Coronary artery (tissue), 2 donors: Measurements from ENCODE around the gene GPR160.

ENCODE experiments used
- DNase-seq: peaks from one replicate; pipeline ENCODE4 v3.0.0-alpha.2; 2017; ENCODE audit warnings: low spot score
- H3K27ac ChIP-seq, 2 donors: fragments of 200-600 bp; sonication (generic); one replicate each; pipeline ENCODE4 v1.5.1; 2016 to 2019
- H3K4me3 ChIP-seq: fragments of 200-600 bp; sonication (generic); 2 replicates; pipeline ENCODE4 v1.5.1; 2016; ENCODE audit warnings: mild to moderate bottlenecking, moderate library complexity
- TF ChIP-seq, protein P1 (sequence below): fragments of 200-600 bp; sonication (generic); IDR thresholded peaks from one replicate; pipeline ENCODE4 v1.5.1; 2019; ENCODE audit warnings: antibody characterized with exemption

GPR160 gene

DNA sequence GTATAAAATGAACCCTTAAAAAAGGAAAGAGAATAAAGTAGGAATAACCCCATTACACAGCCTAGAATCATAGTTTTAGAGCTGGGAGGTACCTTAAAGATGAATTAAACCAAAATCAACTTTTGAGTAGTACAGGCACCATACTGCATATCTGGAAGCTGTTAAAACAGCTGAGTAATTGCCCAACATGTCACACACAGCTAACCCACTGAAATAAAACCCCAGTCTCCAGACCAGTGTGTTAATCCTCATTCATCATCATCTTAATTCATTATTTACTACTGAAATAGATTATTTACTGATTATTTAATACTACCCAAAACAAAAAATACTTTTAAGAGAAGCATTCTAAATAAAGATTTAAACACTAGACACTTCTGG lies 52.8 kb downstream of the GPR160 start:
- TF ChIP-seq, protein P1, sequence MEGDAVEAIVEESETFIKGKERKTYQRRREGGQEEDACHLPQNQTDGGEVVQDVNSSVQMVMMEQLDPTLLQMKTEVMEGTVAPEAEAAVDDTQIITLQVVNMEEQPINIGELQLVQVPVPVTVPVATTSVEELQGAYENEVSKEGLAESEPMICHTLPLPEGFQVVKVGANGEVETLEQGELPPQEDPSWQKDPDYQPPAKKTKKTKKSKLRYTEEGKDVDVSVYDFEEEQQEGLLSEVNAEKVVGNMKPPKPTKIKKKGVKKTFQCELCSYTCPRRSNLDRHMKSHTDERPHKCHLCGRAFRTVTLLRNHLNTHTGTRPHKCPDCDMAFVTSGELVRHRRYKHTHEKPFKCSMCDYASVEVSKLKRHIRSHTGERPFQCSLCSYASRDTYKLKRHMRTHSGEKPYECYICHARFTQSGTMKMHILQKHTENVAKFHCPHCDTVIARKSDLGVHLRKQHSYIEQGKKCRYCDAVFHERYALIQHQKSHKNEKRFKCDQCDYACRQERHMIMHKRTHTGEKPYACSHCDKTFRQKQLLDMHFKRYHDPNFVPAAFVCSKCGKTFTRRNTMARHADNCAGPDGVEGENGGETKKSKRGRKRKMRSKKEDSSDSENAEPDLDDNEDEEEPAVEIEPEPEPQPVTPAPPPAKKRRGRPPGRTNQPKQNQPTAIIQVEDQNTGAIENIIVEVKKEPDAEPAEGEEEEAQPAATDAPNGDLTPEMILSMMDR, result no peak
- Histone ChIP-seq H3K27ac (no peak overlapping the region), H3K4me3 (no peak overlapping the region)
- no peak for DNase-seq

DNA sequence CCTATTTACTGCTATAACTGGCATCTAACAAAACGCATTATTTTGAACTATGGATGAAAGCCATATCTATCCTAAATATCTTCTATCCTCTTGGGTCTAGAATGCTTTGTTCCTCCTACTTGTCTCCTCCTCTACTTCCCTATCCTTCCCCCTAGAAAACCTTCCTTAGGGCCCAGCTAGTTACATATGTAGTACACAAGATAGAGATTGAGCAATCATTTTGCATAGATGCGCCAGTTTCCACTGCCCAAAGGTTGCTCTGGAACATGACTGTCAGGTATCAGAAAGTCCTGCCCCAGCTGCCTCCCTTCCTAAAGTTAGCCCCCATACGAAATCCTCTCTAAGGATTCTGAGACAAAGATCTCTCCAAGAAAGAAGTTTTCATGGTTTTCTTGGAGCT lies 55.1 kb downstream of the GPR160 start:
- H3K4me3 ChIP-seq, result no peak overlapping the region
- H3K27ac ChIP-seq, result no peak overlapping the region
- no peak for DNase-seq
- TF ChIP-seq, protein P1, result no peak

DNA sequence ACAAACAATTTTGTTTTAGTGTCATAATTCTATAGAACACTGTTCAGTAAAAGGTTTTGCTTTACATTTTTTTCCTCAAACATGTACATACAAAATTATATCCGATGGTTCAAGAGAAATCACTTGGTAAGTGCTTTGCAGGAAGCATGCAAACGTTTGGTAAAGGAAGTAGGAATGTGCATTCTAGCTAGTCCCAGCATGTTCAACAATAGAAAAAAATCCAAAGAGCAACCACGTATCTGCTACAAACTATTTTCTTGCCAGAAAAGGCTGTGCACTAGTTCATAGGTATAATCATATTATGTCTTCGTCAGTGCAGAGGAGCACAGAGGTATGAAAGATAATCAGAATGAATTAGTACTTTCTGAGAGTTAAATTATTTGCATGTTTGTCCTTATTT lies 58.0 kb downstream of the GPR160 start:
- DNase-seq, result no peak
- H3K4me3 ChIP-seq, result no peak overlapping the region
- TF ChIP-seq, protein P1, result no peak
- no peak overlapping the region for H3K27ac ChIP-seq

DNA sequence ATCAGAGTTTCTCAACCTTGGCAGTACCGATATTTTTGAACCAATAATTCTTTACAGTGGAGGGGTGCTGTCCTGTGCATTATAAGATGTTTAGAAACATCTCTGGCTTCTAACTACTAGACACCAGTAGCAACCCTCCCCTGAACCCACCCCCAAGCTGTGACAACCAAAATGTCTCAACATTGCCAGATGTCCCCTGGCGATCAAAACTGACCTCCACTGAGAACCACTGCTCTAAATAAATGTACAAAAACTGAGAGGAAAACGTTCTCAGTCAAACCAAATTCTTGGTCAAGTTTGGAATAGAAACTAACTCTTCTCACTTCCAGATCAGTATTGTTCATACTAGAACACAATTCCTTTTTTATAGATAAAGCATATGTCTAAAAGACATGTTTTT lies 58.5 kb downstream of the GPR160 start:
- TF ChIP-seq, protein P1, result no peak
- H3K4me3 ChIP-seq, result no peak overlapping the region
- no peak overlapping the region for H3K27ac ChIP-seq
- DNase-seq, result no peak

DNA sequence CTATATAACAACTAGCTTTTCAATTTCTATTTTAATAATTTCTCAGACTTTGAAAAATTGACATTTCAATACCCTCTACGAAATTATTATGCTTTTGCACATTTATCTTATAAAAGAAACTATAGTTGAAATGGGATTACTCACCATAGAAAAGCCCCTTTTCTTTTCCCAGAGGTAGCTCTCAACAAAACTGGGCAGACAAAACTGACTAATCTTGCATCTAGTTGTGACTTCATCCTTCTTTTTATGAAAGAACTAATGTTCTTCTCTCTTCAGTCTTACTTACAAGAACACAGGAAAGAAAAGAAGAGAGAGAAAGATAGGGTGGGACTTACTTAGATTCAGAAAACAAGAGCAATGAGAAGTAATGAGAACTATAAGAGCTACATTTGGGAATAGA lies 61.0 kb downstream of the GPR160 start:
- no peak for DNase-seq
- Histone ChIP-seq H3K4me3 (no peak overlapping the region), H3K27ac (no peak overlapping the region)
- TF ChIP-seq, protein P1, result no peak

DNA sequence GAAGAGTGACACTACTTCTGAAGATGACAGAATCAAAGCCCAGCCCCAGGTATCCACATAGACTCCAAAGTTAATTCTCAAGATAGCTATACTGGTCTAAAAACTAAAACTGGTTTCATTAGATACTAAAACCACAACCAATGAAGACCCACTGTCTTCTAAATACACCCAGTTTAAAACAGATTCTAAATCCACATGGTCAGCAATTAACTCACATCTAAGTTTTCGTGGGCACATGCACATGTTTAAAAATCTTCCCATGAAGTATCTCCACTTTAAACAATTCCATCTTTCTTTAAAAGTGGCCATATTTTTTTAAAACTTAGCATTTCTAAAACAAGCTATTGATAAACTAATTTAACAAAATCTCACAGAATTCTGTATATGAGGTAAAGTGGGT lies 63.1 kb downstream of the GPR160 start:
- Histone ChIP-seq H3K27ac (no peak overlapping the region), H3K4me3 (no peak overlapping the region)
- DNase-seq, result no peak
- TF ChIP-seq, protein P1, result no peak

DNA sequence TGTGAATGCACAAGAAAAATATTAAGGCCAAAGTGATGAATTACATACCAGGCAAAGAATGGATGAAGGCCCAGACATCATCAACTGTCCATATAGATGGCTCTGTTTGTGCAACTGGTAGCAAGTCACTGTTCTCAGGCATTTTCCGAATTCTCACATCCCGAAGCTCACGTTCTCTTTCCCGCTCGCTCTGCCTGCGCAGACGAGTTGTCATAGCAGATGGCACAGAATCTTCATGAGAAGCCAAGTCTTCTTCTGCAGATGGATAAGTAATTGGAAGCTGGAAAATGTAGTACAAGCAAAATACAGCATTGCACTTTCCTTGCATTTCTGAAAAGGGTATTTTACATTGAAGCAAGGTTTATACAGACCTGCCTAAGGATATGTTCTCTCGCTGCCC lies 64.6 kb downstream of the GPR160 start:
- no peak overlapping the region for H3K27ac ChIP-seq
- TF ChIP-seq, protein P1, result no peak
- no peak overlapping the region for H3K4me3 ChIP-seq
- DNase-seq, result no peak
